Colonic mucosa (tissue), 4 donors: ENCODE data around the gene CCL19. TPM values are rescaled to one million over a fixed set of nuclear protein-coding genes. Genes with fewer than 3 reads are reported as not detected.

Experiments used
- DNase-seq: peaks from one replicate; pipeline ENCODE4 v3.0.0-alpha.2; 2020
- H3K27ac ChIP-seq: fragments of 200-600 bp; one replicate; pipeline ENCODE4 v1.8.0; 2021
- H3K27me3 ChIP-seq: fragments of 200-600 bp; one replicate; pipeline ENCODE4 v1.8.0; 2021
- H3K36me3 ChIP-seq: fragments of 200-600 bp; one replicate; pipeline ENCODE4 v1.8.0; 2021
- H3K4me1 ChIP-seq: fragments of 200-600 bp; one replicate; pipeline ENCODE4 v1.8.0; 2021; ENCODE audit warnings: mild to moderate bottlenecking
- H3K4me3 ChIP-seq: fragments of 200-600 bp; one replicate; pipeline ENCODE4 v1.8.0; 2021
- H3K9ac ChIP-seq, 2 donors: one replicate each; pipeline ENCODE4 v1.7.0; 2013; ENCODE audit warnings: control low read depth in 2 of 2, low read depth in 2 of 2, low read length in 2 of 2
- H3K9me3 ChIP-seq: fragments of 200-600 bp; one replicate; pipeline ENCODE4 v1.8.0; 2021
- intact Hi-C: fragments of 100-400 bp; cut with DNase I; formaldehyde crosslinking; loops from one replicate; pipeline ENCODE4 v1.14.1; 2022
- total RNA-seq, 2 donors: library from RNA; stranded (reverse); fragmentation: NEBNext Ultra II Directional in 1 of 2; extraction: Animal tissue kit (Norgen Biotek cat#: 25700) in 1 of 2; gene quantifications; one replicate each; pipeline ENCODE4 v1.2.1, GENCODE V29; 2021
- TF ChIP-seq, protein P1 (sequence below): fragments of 200-600 bp; IDR thresholded peaks from one replicate; pipeline ENCODE4 v1.8.0; 2022; ENCODE audit warnings: antibody characterized with exemption, mild to moderate bottlenecking
- donor health status: healthy.
- donor health status: DM: no; HTN: no; CAD: no.
- donor health status: DM: no; HTN: no; CAD: no.

Gene CCL19
- total RNA-seq, 2 donors from 2014 or later: 2.2 to 5.0 TPM

DNA sequence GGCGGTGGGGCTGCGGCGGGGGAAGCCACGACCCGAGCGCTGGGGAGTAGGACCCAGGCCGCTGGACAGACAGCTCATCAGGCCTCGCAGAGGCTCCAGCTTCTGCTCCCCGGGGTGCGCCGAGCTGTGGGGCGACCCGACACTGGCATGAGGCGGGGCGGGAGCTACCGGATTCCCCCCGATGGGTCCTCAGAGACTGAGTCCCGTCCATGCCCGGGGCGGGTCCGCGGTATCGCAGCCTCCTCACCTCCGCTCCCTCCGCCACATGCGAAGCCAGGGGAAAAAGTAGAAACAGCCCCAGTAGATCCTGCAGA is 26.1 kb downstream of the CCL19 start:
- TF ChIP-seq, protein P1, sequence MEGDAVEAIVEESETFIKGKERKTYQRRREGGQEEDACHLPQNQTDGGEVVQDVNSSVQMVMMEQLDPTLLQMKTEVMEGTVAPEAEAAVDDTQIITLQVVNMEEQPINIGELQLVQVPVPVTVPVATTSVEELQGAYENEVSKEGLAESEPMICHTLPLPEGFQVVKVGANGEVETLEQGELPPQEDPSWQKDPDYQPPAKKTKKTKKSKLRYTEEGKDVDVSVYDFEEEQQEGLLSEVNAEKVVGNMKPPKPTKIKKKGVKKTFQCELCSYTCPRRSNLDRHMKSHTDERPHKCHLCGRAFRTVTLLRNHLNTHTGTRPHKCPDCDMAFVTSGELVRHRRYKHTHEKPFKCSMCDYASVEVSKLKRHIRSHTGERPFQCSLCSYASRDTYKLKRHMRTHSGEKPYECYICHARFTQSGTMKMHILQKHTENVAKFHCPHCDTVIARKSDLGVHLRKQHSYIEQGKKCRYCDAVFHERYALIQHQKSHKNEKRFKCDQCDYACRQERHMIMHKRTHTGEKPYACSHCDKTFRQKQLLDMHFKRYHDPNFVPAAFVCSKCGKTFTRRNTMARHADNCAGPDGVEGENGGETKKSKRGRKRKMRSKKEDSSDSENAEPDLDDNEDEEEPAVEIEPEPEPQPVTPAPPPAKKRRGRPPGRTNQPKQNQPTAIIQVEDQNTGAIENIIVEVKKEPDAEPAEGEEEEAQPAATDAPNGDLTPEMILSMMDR: no peak
- Histone ChIP-seq H3K9me3 (no peaks in the 10 kb centered on the region), H3K27me3 (no peaks in the 10 kb centered on the region), H3K9ac (peak overlapping the region; percentile 70 to 87), H3K27ac (peak overlapping the region; percentile 96), H3K36me3 (no peaks in the 10 kb centered on the region), H3K4me1 (no peaks in the 10 kb centered on the region), H3K4me3 (peak overlapping the region; percentile 70)
- intact Hi-C loops: no loop called here
- no peak for DNase-seq

DNA sequence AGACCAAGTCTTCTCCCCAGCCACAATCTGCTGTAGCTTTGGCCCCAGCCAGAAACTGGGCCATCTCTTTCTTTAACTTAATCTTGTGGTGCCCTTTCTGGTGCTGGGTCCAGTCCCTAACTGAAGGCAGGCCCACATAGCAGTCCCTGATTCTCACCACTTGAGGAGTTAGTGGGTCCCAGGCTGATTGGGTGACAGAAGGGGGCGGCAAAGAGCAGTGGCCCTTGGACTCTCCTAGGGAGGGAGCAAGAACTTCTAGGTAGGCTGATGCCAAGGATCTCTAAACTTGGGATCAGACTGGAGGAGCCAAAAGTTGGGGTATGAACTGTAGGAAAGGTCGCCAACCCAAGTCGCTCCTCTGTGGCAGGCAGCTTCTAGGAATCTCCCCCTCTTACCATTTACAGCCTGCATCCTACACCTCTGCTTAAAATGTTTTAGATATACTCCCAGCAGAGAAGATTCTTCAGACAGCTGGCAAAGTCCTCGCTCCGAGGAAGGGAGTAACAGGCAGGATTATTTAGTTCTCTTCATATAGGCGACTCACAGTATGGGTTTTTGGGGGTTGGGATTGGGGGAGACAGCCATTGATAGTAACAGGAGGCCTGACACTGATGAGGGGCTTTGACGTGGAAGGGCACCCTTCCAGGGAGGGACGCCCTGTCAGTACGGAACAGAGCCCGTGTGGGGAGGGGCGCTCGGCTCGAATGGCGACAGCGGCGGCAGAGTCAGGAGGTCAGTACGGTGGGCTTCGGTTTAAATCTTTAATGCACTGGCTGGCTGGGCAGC is 26.6 kb downstream of the CCL19 start:
- Histone ChIP-seq H3K9ac (peak overlapping the region; percentile 70 to 87), H3K27ac (peak overlapping the region; percentile 96), H3K36me3 (no peaks in the 10 kb centered on the region), H3K9me3 (no peaks in the 10 kb centered on the region), H3K27me3 (no peaks in the 10 kb centered on the region), H3K4me1 (no peaks in the 10 kb centered on the region), H3K4me3 (peak overlapping the region; percentile 70)
- TF ChIP-seq, protein P1: peak; percentile 75
- intact Hi-C loops: no loop called here
- DNase-seq: peak; percentile 91

DNA sequence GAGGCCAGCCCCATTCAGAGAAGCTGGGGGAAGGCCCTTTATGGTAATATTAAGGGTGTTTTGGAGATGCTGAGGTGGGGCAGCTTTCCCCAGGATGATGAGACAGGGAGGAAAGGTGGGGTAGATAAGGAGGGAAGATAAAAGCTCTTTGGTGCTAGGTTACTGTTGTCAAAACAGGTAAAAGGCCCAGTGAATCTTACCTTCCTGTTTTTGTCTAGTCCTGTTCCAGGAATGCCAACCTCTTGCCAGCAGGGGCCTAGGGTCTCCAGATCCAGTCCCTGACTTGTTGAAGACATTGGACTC is 27.8 kb downstream of the CCL19 start:
- intact Hi-C loops: no loop called here
- TF ChIP-seq, protein P1: no peak
- no peak overlapping the region for H3K4me3 ChIP-seq
- no peaks in the 10 kb centered on the region for H3K4me1 ChIP-seq
- H3K9ac ChIP-seq: no peak overlapping the region
- H3K36me3 ChIP-seq: no peaks in the 10 kb centered on the region
- no peak for DNase-seq
- H3K27me3 ChIP-seq: no peaks in the 10 kb centered on the region
- no peak overlapping the region for H3K27ac ChIP-seq
- no peaks in the 10 kb centered on the region for H3K9me3 ChIP-seq

DNA sequence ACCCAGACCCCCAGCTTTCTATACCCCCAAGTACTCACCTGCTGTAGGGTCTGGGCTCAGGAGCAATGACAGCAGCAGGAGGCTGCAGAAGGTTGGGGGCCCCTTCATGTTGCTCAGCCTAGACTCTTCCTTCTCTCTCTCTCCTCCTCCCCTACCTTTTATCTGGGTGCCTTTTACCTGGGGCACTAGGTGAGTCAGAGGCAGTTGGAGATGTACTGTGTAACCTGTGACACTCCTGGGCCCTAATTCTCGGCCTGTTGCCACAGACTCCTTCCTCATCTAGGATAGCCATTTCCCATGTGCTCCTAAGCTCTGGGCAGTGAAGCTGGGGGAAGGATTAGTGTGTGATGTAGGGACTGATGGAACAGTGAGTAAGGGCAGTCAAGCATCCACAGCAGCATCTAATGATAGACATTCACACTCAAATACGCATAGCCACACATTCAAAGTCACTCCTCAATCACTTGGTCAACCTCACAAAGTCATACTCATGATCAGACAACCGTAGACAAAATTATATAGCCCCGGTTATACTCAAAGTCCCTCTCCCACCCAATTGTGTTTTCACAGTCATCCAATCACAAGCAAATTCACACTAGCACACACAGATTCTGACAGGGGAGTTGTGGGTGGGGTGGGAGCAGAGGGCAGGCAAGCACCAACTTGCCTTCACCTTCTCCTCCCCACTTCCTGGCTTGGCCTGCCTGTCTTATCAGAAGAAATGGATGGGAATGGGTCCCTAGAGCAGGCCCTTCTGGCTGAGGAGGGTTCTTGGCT is 28.4 kb downstream of the CCL19 start, which contains the start of gene CCL27:
Gene CCL27 (minus strand): TSS at position 132 of the 777 bp plus-strand sequence. CDS start 24 bp downstream, at position 108.
- H3K27ac ChIP-seq: no peak within 1 kb of the TSS
- no peak within 1 kb of the TSS for H3K9ac ChIP-seq
- H3K36me3 ChIP-seq: no peaks in the 10 kb centered on the region
- no peaks in the 10 kb centered on the region for H3K4me1 ChIP-seq
- no peak within 1 kb of the TSS for H3K4me3 ChIP-seq
- no peaks in the 10 kb centered on the region for H3K27me3 ChIP-seq
- TF ChIP-seq, protein P1: no peak
- H3K9me3 ChIP-seq: no peaks in the 10 kb centered on the region
- DNase-seq: no peak
- intact Hi-C loops: no loop called here

DNA sequence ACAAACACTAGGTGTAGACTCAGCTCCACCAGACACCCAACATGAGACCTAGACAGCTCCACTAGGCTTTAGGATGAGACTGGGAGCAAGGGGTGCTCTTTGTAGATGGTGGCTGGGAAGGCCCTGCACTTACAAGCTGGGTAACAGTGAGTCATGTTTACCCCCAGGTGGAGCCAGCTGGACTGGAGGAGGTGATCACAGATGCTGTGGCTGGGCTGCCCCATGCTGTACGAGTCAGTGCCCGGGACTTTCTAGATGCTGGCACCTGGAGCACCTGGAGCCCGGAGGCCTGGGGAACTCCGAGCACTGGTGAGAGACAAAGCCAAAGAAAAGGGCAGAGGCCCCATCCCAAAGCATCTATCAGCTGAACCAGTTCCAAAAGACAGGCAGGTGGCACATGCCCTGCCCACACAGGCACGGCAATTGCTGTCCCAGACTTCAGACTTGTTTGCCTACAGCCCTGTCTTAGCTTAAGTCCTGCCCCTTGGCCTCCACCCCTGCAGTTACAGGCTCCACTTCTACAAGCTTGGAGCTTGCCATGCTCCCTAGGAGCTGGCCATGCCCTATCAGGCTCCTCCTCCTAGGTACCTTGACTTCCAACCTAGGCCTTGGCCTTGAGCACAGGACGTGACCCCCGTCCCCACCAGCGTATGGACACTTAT is 31.4 kb downstream of the CCL19 start:
- Histone ChIP-seq H3K9ac (no peak overlapping the region), H3K36me3 (no peaks in the 10 kb centered on the region), H3K4me1 (no peaks in the 10 kb centered on the region), H3K27ac (no peak overlapping the region), H3K27me3 (no peaks in the 10 kb centered on the region), H3K4me3 (no peak overlapping the region), H3K9me3 (no peaks in the 10 kb centered on the region)
- peak; percentile 64 for DNase-seq
- intact Hi-C loops: no loop called here
- TF ChIP-seq, protein P1: no peak
